Keratinocyte (primary cell): ENCODE data around the gene SERPINI1. TPM values are rescaled to one million over a fixed set of nuclear protein-coding genes. Genes with fewer than 3 reads are reported as not detected.

Experiments used
- DNase-seq: peaks from one replicate; pipeline ENCODE4 v3.0.0-alpha.2; 2011; ENCODE audit warnings: low read depth, missing footprints, low spot score
- FAIRE-seq: peaks from 2 replicates; lab custom pipeline; 2011; peaks lifted over from hg19 to GRCh38; lab: Jason Lieb, UNC
- H2AFZ ChIP-seq: 2 replicates; pipeline ENCODE4 v1.6.0; 2012; ENCODE audit warnings: low read length, control low read depth, inconsistent platforms; ENCODE audit not compliant: control insufficient read depth
- H3K27ac ChIP-seq: 2 replicates; pipeline ENCODE4 v1.5.1; 2011; ENCODE audit warnings: low read length; ENCODE audit not compliant: control insufficient read depth, insufficient read depth
- H3K27me3 ChIP-seq: 3 replicates; pipeline ENCODE4 v1.6.0; 2011; ENCODE audit warnings: low read length; ENCODE audit not compliant: control insufficient read depth, insufficient read depth; ENCODE audit errors: extremely low read depth
- H3K36me3 ChIP-seq, 2 experiments: 2 replicates in 1 of 2; 3 replicates in 1 of 2; pipeline ENCODE4 v1.5.1; 2011; ENCODE audit warnings: low read length in 2 of 2, mild to moderate bottlenecking in 1 of 2; ENCODE audit not compliant: control insufficient read depth in 2 of 2, insufficient read depth in 2 of 2; ENCODE audit errors: extremely low read depth in 1 of 2
- H3K4me1 ChIP-seq: 3 replicates; pipeline ENCODE4 v1.5.1; 2011; ENCODE audit warnings: low read length; ENCODE audit not compliant: control insufficient read depth, insufficient read depth; ENCODE audit errors: extremely low read depth
- H3K4me2 ChIP-seq: 3 replicates; pipeline ENCODE4 v1.6.0; 2011; ENCODE audit warnings: low read depth, low read length; ENCODE audit not compliant: control insufficient read depth, insufficient read depth; ENCODE audit errors: extremely low read depth
- H3K4me3 ChIP-seq, 3 experiments: fragments of 200-600 bp in 1 of 3; sonication (generic) in 1 of 3; 2 replicates in 2 of 3; 3 replicates in 1 of 3; pipeline ENCODE4 v1.5.1; 2011 to 2016; ENCODE audit warnings: low read length in 3 of 3, mild to moderate bottlenecking in 3 of 3, control low read depth in 2 of 3, inconsistent platforms in 1 of 3, low read depth in 1 of 3, mixed read lengths in 1 of 3, mixed run types in 1 of 3, moderate library complexity in 1 of 3; ENCODE audit not compliant: control insufficient read depth in 2 of 3, insufficient read depth in 2 of 3; ENCODE audit errors: extremely low read depth in 1 of 3
- H3K79me2 ChIP-seq: 2 replicates; pipeline ENCODE4 v1.6.0; 2012; ENCODE audit warnings: low read length; ENCODE audit not compliant: control insufficient read depth, insufficient read depth
- H3K9ac ChIP-seq: 3 replicates; pipeline ENCODE4 v1.6.0; 2011; ENCODE audit warnings: low read length; ENCODE audit not compliant: control insufficient read depth, insufficient read depth; ENCODE audit errors: extremely low read depth
- H3K9me1 ChIP-seq: 3 replicates; pipeline ENCODE4 v1.6.0; 2011; ENCODE audit warnings: low read length; ENCODE audit not compliant: control insufficient read depth, insufficient read depth; ENCODE audit errors: extremely low read depth
- H3K9me3 ChIP-seq: 2 replicates; pipeline ENCODE4 v1.5.1; 2012; ENCODE audit warnings: low read depth, low read length; ENCODE audit not compliant: control insufficient read depth
- H4K20me1 ChIP-seq: 3 replicates; pipeline ENCODE4 v1.6.0; 2011; ENCODE audit warnings: low read length; ENCODE audit not compliant: control insufficient read depth, insufficient read depth; ENCODE audit errors: extremely low read depth
- EZH2 ChIP-seq: IDR thresholded peaks from one replicate; pipeline ENCODE4 v1.6.1; 2012; ENCODE audit warnings: inconsistent platforms, mild to moderate bottlenecking, low read length, moderate library complexity
- dilution Hi-C: fragments of 300-500 bp; cut with MboI; formaldehyde crosslinking; loops from one replicate; pipeline ENCODE4 v1.7.0; 2020; ENCODE audit warnings: low sequenced_read_pairs; ENCODE audit not compliant: extremely low pct_ligation_motif_present
- polyA plus RNA-seq, 5 experiments: library from polyadenylated mRNA; depleted of rRNA in 3 of 5; stranded (reverse) in 3 of 5; stranded (forward) in 1 of 5; unstranded in 1 of 5; fragments of >200 nt; gene quantifications; 1 replicate in 1 of 5; 2 replicates in 3 of 5; 3 replicates in 1 of 5; pipeline versions ENCODE4 v1.2.1 to v1.2.3, GENCODE V29; 2011 to 2012; ENCODE audit warnings: missing spikeins in 2 of 5, low read depth in 1 of 5, low replicate concordance in 1 of 5
- TF ChIP-seq, protein P1 (sequence below), 3 experiments: IDR thresholded peaks in 1 of 3; conservative IDR thresholded peaks in 1 of 3; optimal IDR thresholded peaks in 1 of 3; 2 replicates in 2 of 3; 3 replicates in 1 of 3; pipeline versions ENCODE3 to v1.5.1; 2011; ENCODE audit warnings: low read length in 3 of 3, mild to moderate bottlenecking in 3 of 3, moderate library complexity in 2 of 3, control low read depth in 1 of 3, inconsistent platforms in 1 of 3; ENCODE audit not compliant: insufficient read depth in 2 of 3; ENCODE audit errors: extremely low read depth in 1 of 3

The SERPINI1 gene
- polyA plus RNA-seq, 1 donor (not counting 4 experiments of a cell fraction or from before 2014, with no cell fraction given) = 5.5 TPM

DNA sequence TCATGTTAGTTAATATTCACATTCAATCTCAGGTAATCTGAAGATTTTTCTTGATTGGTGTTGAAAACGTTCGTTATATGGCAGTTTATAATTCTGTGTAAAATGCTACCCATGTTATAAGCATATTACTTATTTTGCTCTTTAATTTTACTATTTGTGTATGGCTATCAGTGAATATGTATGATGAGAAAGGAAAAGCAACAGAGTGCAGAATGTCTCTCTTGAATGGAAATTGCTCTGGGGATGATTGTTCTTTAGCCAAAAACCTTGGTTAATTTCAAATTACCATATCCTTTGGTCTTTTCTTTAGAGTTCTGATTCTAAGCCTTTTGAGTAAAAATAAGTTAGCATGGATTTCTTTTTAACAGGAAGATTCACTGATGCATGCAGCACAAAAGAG, 2.5 kb downstream of the SERPINI1 start:
- Histone ChIP-seq H3K27ac (no peak overlapping the region), H3K36me3 (no peaks in the 10 kb centered on the region), H3K79me2 (peaks cover 15% of the 10 kb centered on the region), H4K20me1 (no peaks in the 10 kb centered on the region), H3K9me3 (no peaks in the 10 kb centered on the region), H2AFZ (no peak overlapping the region), H3K4me1 (peaks cover 2% of the 10 kb centered on the region), H3K4me3 (no peak overlapping the region), H3K9me1 (no peaks in the 10 kb centered on the region), H3K4me2 (no peak overlapping the region), H3K27me3 (no peaks in the 10 kb centered on the region), H3K9ac (no peak overlapping the region)
- dilution Hi-C loops = no loop called here
- no peak for TF ChIP-seq EZH2
- TF ChIP-seq, protein P1, sequence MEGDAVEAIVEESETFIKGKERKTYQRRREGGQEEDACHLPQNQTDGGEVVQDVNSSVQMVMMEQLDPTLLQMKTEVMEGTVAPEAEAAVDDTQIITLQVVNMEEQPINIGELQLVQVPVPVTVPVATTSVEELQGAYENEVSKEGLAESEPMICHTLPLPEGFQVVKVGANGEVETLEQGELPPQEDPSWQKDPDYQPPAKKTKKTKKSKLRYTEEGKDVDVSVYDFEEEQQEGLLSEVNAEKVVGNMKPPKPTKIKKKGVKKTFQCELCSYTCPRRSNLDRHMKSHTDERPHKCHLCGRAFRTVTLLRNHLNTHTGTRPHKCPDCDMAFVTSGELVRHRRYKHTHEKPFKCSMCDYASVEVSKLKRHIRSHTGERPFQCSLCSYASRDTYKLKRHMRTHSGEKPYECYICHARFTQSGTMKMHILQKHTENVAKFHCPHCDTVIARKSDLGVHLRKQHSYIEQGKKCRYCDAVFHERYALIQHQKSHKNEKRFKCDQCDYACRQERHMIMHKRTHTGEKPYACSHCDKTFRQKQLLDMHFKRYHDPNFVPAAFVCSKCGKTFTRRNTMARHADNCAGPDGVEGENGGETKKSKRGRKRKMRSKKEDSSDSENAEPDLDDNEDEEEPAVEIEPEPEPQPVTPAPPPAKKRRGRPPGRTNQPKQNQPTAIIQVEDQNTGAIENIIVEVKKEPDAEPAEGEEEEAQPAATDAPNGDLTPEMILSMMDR (optimal IDR thresholded peaks at IDR 0.05 in 1 of 3, IDR thresholded peaks at IDR 0.05 in 1 of 3, conservative IDR thresholded peaks at IDR 0.05 in 1 of 3; ENCODE audit: extremely low read depth in 1 of 3, insufficient read depth in 2 of 3, low read length in 3 of 3) = no peak
- FAIRE-seq = no peak
- no peak for DNase-seq

DNA sequence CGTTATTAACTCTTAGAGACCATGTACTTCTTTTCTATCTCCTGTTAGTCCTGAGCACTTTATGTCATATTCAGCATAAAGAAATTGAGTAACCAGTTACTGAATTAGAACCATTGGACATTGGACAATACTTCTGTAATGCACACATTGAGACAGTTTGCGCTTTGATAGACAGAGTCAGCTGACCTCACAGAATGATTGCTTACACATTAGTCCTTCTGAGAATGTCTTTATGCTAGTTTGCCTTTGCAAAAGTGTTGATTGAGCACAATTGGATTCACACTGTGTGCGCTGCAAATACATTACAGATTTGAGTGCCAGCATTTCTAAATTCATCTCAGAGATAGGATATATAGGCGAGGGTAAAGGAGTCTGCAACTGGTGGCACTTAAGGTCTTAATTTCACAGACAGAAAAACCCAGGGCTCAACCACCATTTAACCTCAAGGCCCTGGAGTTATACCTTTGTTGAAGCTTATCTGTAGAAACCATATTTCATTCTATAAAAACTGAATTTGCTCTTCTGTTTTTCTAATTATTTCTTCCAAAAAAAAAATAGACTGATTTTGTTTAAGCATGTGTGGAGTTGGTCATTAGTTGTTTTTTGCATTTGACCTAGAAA, 3.8 kb downstream of the SERPINI1 start:
- Histone ChIP-seq H3K9me1 (no peaks in the 10 kb centered on the region), H3K9me3 (no peaks in the 10 kb centered on the region), H3K4me3 (no peak overlapping the region), H2AFZ (no peak overlapping the region), H3K4me1 (peaks cover 2% of the 10 kb centered on the region), H3K36me3 (no peaks in the 10 kb centered on the region), H3K4me2 (no peak overlapping the region), H3K27ac (no peak overlapping the region), H3K27me3 (no peaks in the 10 kb centered on the region), H3K9ac (no peak overlapping the region), H4K20me1 (no peaks in the 10 kb centered on the region), H3K79me2 (peaks cover 3% of the 10 kb centered on the region)
- FAIRE-seq = no peak
- no peak for TF ChIP-seq EZH2
- TF ChIP-seq, protein P1 (optimal IDR thresholded peaks at IDR 0.05 in 1 of 3, IDR thresholded peaks at IDR 0.05 in 1 of 3, conservative IDR thresholded peaks at IDR 0.05 in 1 of 3; ENCODE audit: extremely low read depth in 1 of 3, insufficient read depth in 2 of 3, low read length in 3 of 3) = no peak
- dilution Hi-C loops = no loop called here
- no peak for DNase-seq
